GM10266 (cell line): ENCODE data around the gene NKD1.
A peak's percentile ranks its signal among the peaks of the same experiment; 100 is the strongest.

Experiments used
- DNase-seq: peaks from one replicate; pipeline ENCODE4 v3.0.0; 2012; ENCODE audit errors: extremely low spot score
- TF ChIP-seq, protein P1 (sequence below): IDR thresholded peaks from 2 replicates; pipeline ENCODE4 v1.5.1; 2012; ENCODE audit warnings: mild to moderate bottlenecking, low read depth; ENCODE audit not compliant: control insufficient read depth, insufficient read depth; ENCODE audit errors: missing control alignments

NKD1 gene

DNA sequence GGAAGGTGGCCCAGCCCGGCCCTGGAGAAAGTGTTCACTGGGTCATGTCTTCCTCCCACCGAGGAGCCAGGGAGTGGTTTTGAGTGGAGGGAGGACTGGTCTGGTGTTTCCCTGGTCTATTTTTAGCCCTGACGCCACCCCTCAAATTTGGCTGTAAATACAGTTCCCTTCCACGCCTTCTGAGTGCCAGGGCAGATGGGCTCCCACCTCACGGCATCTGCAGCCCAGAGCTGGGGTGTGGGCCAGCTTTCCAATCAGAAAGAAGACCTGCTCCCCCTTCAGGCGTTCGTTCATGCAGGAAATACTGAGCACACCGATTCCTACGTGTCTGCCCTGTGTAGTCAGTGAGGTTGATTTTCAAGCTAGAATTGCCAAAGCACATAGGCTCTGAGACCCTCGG, 79.2 kb downstream of the NKD1 start:
- peak; percentile 64 for DNase-seq
- TF ChIP-seq, protein P1, sequence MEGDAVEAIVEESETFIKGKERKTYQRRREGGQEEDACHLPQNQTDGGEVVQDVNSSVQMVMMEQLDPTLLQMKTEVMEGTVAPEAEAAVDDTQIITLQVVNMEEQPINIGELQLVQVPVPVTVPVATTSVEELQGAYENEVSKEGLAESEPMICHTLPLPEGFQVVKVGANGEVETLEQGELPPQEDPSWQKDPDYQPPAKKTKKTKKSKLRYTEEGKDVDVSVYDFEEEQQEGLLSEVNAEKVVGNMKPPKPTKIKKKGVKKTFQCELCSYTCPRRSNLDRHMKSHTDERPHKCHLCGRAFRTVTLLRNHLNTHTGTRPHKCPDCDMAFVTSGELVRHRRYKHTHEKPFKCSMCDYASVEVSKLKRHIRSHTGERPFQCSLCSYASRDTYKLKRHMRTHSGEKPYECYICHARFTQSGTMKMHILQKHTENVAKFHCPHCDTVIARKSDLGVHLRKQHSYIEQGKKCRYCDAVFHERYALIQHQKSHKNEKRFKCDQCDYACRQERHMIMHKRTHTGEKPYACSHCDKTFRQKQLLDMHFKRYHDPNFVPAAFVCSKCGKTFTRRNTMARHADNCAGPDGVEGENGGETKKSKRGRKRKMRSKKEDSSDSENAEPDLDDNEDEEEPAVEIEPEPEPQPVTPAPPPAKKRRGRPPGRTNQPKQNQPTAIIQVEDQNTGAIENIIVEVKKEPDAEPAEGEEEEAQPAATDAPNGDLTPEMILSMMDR, result peak; percentile 53

DNA sequence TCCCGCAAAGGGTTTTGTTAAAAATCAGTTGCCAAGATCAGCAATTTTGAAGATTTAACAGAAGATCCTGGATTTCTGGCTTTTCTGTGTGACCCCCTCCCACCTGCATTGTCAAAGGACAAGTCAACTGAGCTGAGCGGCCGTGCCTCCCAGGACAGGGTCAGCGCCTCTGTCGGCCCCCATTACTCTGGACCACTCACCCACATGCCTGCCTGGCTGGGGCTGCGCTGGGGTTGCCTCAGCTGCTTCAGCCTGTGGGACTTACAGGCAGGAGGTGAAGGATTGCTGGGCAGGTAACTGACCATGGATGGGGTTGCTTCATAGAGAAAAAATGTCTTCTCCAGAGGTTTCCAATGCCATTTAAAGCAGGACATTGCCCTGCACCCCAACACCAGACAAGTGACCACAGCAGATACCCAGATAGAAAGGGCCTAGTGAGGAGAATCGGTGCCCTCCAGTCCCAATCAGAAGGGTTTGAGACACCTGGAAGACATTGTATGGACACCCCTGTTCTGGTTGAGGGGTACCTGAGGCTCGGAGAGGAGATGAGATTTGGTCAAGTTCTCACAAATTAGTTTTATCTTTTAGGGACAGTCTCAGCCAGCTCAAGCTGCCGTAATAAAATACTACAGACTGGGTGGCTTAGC, 80.1 kb downstream of the NKD1 start:
- TF ChIP-seq, protein P1, result no peak

DNA sequence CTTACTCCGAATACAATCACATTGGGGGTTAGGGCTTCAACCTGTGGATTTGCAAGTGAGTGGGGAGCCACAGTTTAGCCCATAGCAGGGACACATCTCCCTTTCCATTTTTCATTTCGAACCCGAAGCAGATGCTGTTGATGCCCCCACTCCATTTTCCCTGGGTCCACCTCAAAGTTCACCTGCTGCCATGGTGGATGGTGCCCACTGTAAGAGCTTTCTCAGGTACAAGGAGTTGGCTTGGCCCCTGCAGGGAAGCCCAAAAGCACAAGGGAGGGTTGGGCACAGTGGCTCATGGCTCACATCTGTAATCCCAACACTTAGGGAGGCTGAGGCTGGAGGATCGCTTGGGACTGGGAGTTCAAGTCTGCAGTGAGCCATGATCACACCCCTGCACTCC, 81.1 kb downstream of the NKD1 start:
- TF ChIP-seq, protein P1, result no peak
- DNase-seq, result no peak

More for the DNA sequence above, 80.1 kb downstream of the NKD1 start:
- no peak for DNase-seq

DNA sequence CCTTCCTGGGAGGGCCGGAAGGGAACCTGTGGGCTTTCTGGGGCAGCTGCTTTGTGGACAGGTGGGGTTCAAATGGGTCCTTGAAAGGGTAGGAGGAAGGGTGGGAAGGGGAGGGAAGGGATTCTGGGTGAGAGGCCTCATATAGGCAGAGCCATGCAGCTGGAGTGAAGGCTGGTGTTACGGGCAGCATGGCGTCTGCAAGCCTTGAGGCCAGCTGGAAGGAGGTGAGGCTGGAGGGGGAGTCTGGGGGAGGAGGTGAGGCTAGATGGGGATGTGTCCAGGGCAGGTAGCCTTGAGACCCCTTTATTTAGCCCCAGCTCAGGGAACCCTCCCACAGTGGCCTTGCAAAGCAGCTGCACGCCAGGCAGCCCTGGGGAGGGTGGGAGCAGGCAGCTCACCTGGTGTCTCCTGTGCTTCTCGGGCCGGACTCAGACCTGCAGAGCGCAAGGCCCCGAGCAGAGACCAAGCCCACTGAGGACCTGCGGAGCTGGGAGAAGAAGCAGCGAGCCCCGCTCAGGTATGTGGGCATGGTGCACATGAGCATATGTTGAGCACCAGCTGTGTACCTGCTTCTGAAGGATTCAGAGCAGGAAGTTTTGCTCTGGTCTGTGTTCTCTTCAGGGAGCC, 82.3 kb downstream of the NKD1 start:
- DNase-seq, result no peak
- TF ChIP-seq, protein P1, result no peak

DNA sequence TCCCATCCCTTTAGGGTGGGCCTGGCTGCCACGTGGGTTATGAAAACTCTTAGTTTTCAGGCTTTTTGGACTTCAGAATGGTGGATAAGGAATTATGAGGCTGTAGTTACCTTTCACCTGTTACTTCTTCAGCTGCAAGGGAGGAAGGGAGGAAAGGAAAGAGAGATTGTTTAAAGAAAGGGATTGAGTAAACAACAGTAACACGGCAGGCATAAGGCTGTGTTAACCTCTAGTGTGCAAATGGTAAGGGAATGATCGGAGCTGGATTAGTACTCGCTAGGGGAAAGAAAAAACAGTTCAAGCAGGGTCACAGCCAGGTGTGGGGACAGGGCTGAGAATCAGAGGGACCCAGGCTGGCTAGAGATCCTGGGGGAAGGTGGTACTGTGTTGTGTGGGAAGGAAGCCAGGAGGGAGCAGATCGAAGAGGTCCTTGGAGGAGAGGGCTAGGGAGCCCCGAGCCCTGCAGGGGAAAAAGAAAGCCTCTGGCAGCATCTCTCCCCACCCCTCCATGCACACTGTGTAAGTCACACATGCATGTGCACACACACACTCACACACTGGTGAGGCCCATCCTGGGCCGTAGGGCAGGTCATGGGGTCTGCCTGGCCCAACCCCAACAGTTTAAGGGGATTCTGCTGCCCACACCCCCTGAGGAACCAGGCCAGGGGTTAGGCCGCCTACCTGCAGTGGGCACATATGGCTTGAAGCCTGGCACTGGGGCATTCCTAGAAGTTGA, 83.2 kb downstream of the NKD1 start:
- TF ChIP-seq, protein P1, result no peak
- DNase-seq, result no peak

DNA sequence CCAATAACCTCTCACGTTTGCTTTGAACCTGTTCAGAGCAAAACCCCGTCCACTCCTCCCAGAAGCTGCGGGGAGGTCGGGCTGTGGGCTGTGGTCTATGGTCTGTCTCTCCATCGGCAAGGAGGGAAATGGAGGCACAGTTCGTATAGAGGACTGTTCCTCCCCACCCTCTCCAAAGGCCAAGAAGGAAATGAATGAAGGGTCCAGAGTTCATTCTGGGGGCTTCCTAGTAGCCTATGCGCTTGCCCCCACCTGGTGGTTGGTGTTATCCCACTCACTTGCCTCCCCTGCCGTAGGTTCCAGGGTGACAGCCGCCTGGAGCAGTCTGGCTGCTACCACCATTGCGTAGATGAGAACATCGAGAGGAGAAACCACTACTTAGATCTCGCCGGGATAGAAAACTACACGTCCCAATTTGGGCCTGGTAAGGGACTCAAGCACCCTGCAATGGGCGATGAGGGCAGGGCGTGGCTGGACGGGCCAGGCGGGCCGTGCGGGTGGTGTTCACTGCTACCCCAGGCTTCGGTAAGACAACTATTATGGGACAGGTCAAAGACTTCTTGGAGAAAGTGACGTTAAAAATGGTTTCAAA, 83.9 kb downstream of the NKD1 start:
- TF ChIP-seq, protein P1, result no peak
- no peak for DNase-seq
